Mucosa of stomach (tissue), 1 donor: ENCODE results near the gene PTCD1.
"Not testable (repeated sequence)": the region's sequence is repeated elsewhere in the genome, so short reads cannot be mapped to it uniquely, and the experiment has no call there.

Source experiments
- H3K27me3 ChIP-seq: one replicate; pipeline ENCODE4 v1.7.0; 2013; ENCODE audit warnings: mild to moderate bottlenecking, low read length; ENCODE audit not compliant: control insufficient read depth, insufficient read depth
- H3K36me3 ChIP-seq: one replicate; pipeline ENCODE4 v1.7.0; 2013; ENCODE audit warnings: low read length; ENCODE audit not compliant: control insufficient read depth, insufficient read depth
- H3K4me1 ChIP-seq: one replicate; pipeline ENCODE4 v1.7.0; 2013; ENCODE audit warnings: mild to moderate bottlenecking, low read length; ENCODE audit not compliant: control insufficient read depth, insufficient read depth
- H3K4me3 ChIP-seq: one replicate; pipeline ENCODE4 v1.7.0; 2013; ENCODE audit warnings: low read length
- H3K9ac ChIP-seq: one replicate; pipeline ENCODE4 v1.7.0; 2013; ENCODE audit warnings: mild to moderate bottlenecking, low read length, moderate library complexity
- H3K9me3 ChIP-seq: one replicate; pipeline ENCODE4 v1.7.0; 2013; ENCODE audit warnings: mild to moderate bottlenecking, low read length, moderate library complexity; ENCODE audit not compliant: control insufficient read depth
- donor health status: Pancreatic carcinoma.

The PTCD1 gene

GRCh38 chr7:99380032-99380822, 58.4 kb downstream of the PTCD1 start:
- H3K4me1 ChIP-seq = peaks cover 20% of the 10 kb centered on the region

GRCh38 chr7:99379693-99380031, 58.9 kb downstream of the PTCD1 start:
- not testable (repeated sequence) for H3K36me3 ChIP-seq, H3K27me3 ChIP-seq, H3K9me3 ChIP-seq, H3K4me3 ChIP-seq
- H3K4me1 ChIP-seq = peaks cover 20% of the 10 kb centered on the region
- H3K9ac ChIP-seq = peak overlapping the region; percentile 59

More at GRCh38 chr7:99380032-99380822, 58.4 kb downstream of the PTCD1 start:
- H3K27me3 ChIP-seq = no peaks in the 10 kb centered on the region
- H3K9ac ChIP-seq = peak overlapping the region; percentile 59
- H3K36me3 ChIP-seq = no peaks in the 10 kb centered on the region
- no peaks in the 10 kb centered on the region for H3K9me3 ChIP-seq
- no peak overlapping the region for H3K4me3 ChIP-seq

- peak overlapping the region; percentile 59 for H3K9ac ChIP-seq
- no peaks in the 10 kb centered on the region for H3K9me3 ChIP-seq
- no peaks in the 10 kb centered on the region for H3K36me3 ChIP-seq
- H3K4me1 ChIP-seq = peaks cover 20% of the 10 kb centered on the region
- no peaks in the 10 kb centered on the region for H3K27me3 ChIP-seq
- no peak overlapping the region for H3K4me3 ChIP-seq
Measured at GRCh38 chr7:99379043-99379577, 59.5 kb downstream of the PTCD1 start.

- Histone ChIP-seq H3K4me1 (peaks cover 18% of the 10 kb centered on the region), H3K9ac (peak overlapping the region; percentile 64), H3K9me3 (no peaks in the 10 kb centered on the region), H3K36me3 (no peaks in the 10 kb centered on the region), H3K4me3 (peak overlapping the region; percentile 14), H3K27me3 (no peaks in the 10 kb centered on the region)
Measured at GRCh38 chr7:99375070-99375807, 63.4 kb downstream of the PTCD1 start.

- no peaks in the 10 kb centered on the region for H3K9me3 ChIP-seq
- H3K4me1 ChIP-seq = peaks cover 11% of the 10 kb centered on the region
- peak within 1 kb of the TSS; percentile 64 for H3K9ac ChIP-seq
- no peaks in the 10 kb centered on the region for H3K36me3 ChIP-seq
- peak within 1 kb of the TSS; percentile 14 for H3K4me3 ChIP-seq
- H3K27me3 ChIP-seq = no peaks in the 10 kb centered on the region
Measured at GRCh38 chr7:99374111-99375064, 64.2 kb downstream of the PTCD1 start, which contains the start of gene ARPC1B. ARPC1B (plus strand) TSS chr7:99374730; CDS start chr7:99385715, 10,985 bp downstream.

- Histone ChIP-seq H3K4me1 (peaks cover 6% of the 10 kb centered on the region), H3K9ac (peak overlapping the region; percentile 64), H3K36me3 (no peaks in the 10 kb centered on the region), H3K9me3 (no peaks in the 10 kb centered on the region), H3K27me3 (no peaks in the 10 kb centered on the region), H3K4me3 (no peak overlapping the region)
Measured at GRCh38 chr7:99373091-99374066, 65.2 kb downstream of the PTCD1 start.

GRCh38 chr7:99372275-99373090, 66.1 kb downstream of the PTCD1 start:
- Histone ChIP-seq H3K4me3 (no peak overlapping the region), H3K9ac (peak overlapping the region; percentile 14), H3K4me1 (peaks cover 6% of the 10 kb centered on the region), H3K27me3 (no peaks in the 10 kb centered on the region), H3K9me3 (no peaks in the 10 kb centered on the region), H3K36me3 (no peaks in the 10 kb centered on the region)

GRCh38 chr7:99371376-99371920, 67.2 kb downstream of the PTCD1 start:
- H3K4me1 ChIP-seq = peaks cover 6% of the 10 kb centered on the region
- no peak overlapping the region for H3K4me3 ChIP-seq
- H3K27me3 ChIP-seq = no peaks in the 10 kb centered on the region
- no peak overlapping the region for H3K9ac ChIP-seq
- no peaks in the 10 kb centered on the region for H3K36me3 ChIP-seq
- no peaks in the 10 kb centered on the region for H3K9me3 ChIP-seq

GRCh38 chr7:99369767-99370391, 68.7 kb downstream of the PTCD1 start:
- Histone ChIP-seq H3K27me3 (no peaks in the 10 kb centered on the region), H3K36me3 (no peaks in the 10 kb centered on the region), H3K4me1 (peaks cover 6% of the 10 kb centered on the region), H3K4me3 (no peak overlapping the region), H3K9ac (no peak overlapping the region), H3K9me3 (no peaks in the 10 kb centered on the region)
